Endothelial cell of umbilical vein (primary cell): Measurements from ENCODE around the gene ACKR3. TPM values are rescaled to one million over a fixed set of nuclear protein-coding genes. Genes with fewer than 3 reads are reported as not detected.

ENCODE experiments used
- BruUV-seq: library from RNA; stranded (reverse); fragments of 400-500 nt; replicated peaks from 2 replicates; lab custom pipeline; 2021; lab: Mats Ljungman, UMichigan
- CTCF ChIA-PET: fragments of 300-600, 350-600 bp; sonication (Branson Sonifier 250); formaldehyde crosslinking; loops from one replicate; lab custom pipeline; 2021; ENCODE audit warnings: antibody characterized with exemption, inconsistent platforms; lab: Charles Lee
- POLR2A ChIA-PET: fragments of 300-600, 350-600 bp; sonication (Branson Sonifier 250); formaldehyde crosslinking; loops from one replicate; lab custom pipeline; 2021; ENCODE audit warnings: antibody characterized with exemption, inconsistent platforms; lab: Charles Lee
- DNase-seq: peaks from one replicate; pipeline ENCODE4 v3.0.0-alpha.2; 2011; ENCODE audit warnings: low read depth, low spot score
- FAIRE-seq: peaks from 2 replicates; lab custom pipeline; 2011; peaks lifted over from hg19 to GRCh38; lab: Jason Lieb, UNC
- H2AFZ ChIP-seq: 2 replicates; pipeline ENCODE4 v1.6.0; 2012; ENCODE audit warnings: low read depth, low read length, control low read depth, inconsistent platforms
- H3K27ac ChIP-seq: 2 replicates; pipeline ENCODE4 v1.5.1; 2011; ENCODE audit warnings: low read depth, mild to moderate bottlenecking, control low read depth, low read length, moderate library complexity; ENCODE audit not compliant: insufficient read depth
- H3K27me3 ChIP-seq, 2 experiments: 2 replicates each; pipeline versions ENCODE4 v1.6.0 to v1.6.1; 2011; ENCODE audit warnings: low read length in 2 of 2, mixed read lengths in 1 of 2; ENCODE audit not compliant: control insufficient read depth in 2 of 2, insufficient read depth in 2 of 2
- H3K36me3 ChIP-seq, 2 experiments: 2 replicates in 1 of 2; 3 replicates in 1 of 2; pipeline ENCODE4 v1.5.1; 2011; ENCODE audit warnings: low read length in 2 of 2, mild to moderate bottlenecking in 1 of 2, moderate library complexity in 1 of 2; ENCODE audit not compliant: control insufficient read depth in 2 of 2, insufficient read depth in 2 of 2; ENCODE audit errors: extremely low read depth in 1 of 2
- H3K4me1 ChIP-seq: 3 replicates; pipeline ENCODE4 v1.5.1; 2011; ENCODE audit warnings: mild to moderate bottlenecking, low read length; ENCODE audit not compliant: control insufficient read depth, insufficient read depth; ENCODE audit errors: extremely low read depth
- H3K4me2 ChIP-seq: 2 replicates; pipeline ENCODE4 v1.6.1; 2011; ENCODE audit warnings: low read length, control low read depth, mixed read lengths; ENCODE audit not compliant: insufficient read depth
- H3K4me3 ChIP-seq, 3 experiments: fragments of 200-600 bp in 1 of 3; sonication (generic), shearing (Covaris generic) in 1 of 3; replicated peaks in 1 of 3; 2 replicates each; pipeline ENCODE4 v1.5.1; 2011 to 2016; ENCODE audit warnings: control low read depth in 3 of 3, low read length in 3 of 3, mild to moderate bottlenecking in 2 of 3, inconsistent platforms in 1 of 3, low read depth in 1 of 3, moderate library complexity in 1 of 3; ENCODE audit not compliant: insufficient read depth in 1 of 3
- H3K79me2 ChIP-seq: 2 replicates; pipeline ENCODE4 v1.6.0; 2012; ENCODE audit warnings: low read length, inconsistent platforms; ENCODE audit not compliant: control insufficient read depth, insufficient read depth
- H3K9ac ChIP-seq: replicated peaks from 2 replicates; pipeline ENCODE3; 2011; ENCODE audit warnings: low read length, control low read depth; ENCODE audit not compliant: insufficient read depth; ENCODE audit errors: extremely low read depth
- H3K9me1 ChIP-seq: replicated peaks from 3 replicates; pipeline ENCODE4 v1.6.0; 2011; ENCODE audit warnings: mild to moderate bottlenecking, low read length; ENCODE audit not compliant: control insufficient read depth, insufficient read depth; ENCODE audit errors: extremely low read depth
- H3K9me3 ChIP-seq: replicated peaks from 2 replicates; pipeline ENCODE4 v1.5.1; 2012; ENCODE audit warnings: low read length, inconsistent platforms; ENCODE audit not compliant: control insufficient read depth, insufficient read depth
- H4K20me1 ChIP-seq: replicated peaks from 2 replicates; pipeline ENCODE3; 2011; ENCODE audit warnings: mild to moderate bottlenecking, low read length; ENCODE audit not compliant: control insufficient read depth, insufficient read depth; ENCODE audit errors: extremely low read depth
- EZH2 ChIP-seq: IDR thresholded peaks from 2 replicates; pipeline ENCODE4 v1.6.1; 2012; ENCODE audit warnings: borderline replicate concordance, low read depth, mild to moderate bottlenecking, moderate library complexity, low read length, inconsistent platforms; ENCODE audit not compliant: severe bottlenecking
- FOS ChIP-seq: IDR thresholded peaks from 2 replicates; pipeline ENCODE4 v1.6.1; 2011; ENCODE audit warnings: mild to moderate bottlenecking, low read length, moderate library complexity, borderline replicate concordance; ENCODE audit not compliant: insufficient read depth
- GATA2 ChIP-seq: IDR thresholded peaks from 2 replicates; pipeline ENCODE4 v1.7.0; 2011; ENCODE audit warnings: low read depth, mild to moderate bottlenecking, moderate library complexity, mixed read lengths, low read length; ENCODE audit not compliant: insufficient read length, insufficient read depth
- JUN ChIP-seq: IDR thresholded peaks from 2 replicates; pipeline ENCODE4 v1.6.1; 2011; ENCODE audit warnings: borderline replicate concordance, low read depth; ENCODE audit not compliant: insufficient read length, insufficient read depth
- MYC ChIP-seq: IDR thresholded peaks from one replicate; pipeline ENCODE4 v1.6.1; 2011; ENCODE audit warnings: mild to moderate bottlenecking, low read depth, low read length
- POLR2A ChIP-seq: IDR thresholded peaks from 2 replicates; pipeline ENCODE4 v1.6.1; 2012; ENCODE audit warnings: low read depth, mild to moderate bottlenecking, control low read depth, low read length
- POLR2AphosphoS5 ChIP-seq: IDR thresholded peaks from 2 replicates; pipeline ENCODE4 v1.6.1; 2012; ENCODE audit warnings: low read depth, mild to moderate bottlenecking, control low read depth, low read length, moderate library complexity; ENCODE audit not compliant: insufficient read depth
- dilution Hi-C: fragments of 300-500 bp; cut with MboI; formaldehyde crosslinking; loops from one replicate; pipeline ENCODE4 v1.15.0; 2019; ENCODE audit warnings: low sequenced_read_pairs; ENCODE audit not compliant: extremely low pct_ligation_motif_present
- intact Hi-C: fragments of 100-400 bp; cut with micrococcal nuclease; formaldehyde crosslinking; loops from one replicate; pipeline ENCODE4 v1.10.0; 2022
- polyA plus RNA-seq, 4 experiments: library from polyadenylated mRNA; depleted of rRNA in 3 of 4; stranded (reverse) in 3 of 4; unstranded in 1 of 4; fragments of >200 nt; gene quantifications; 2 replicates each; pipeline versions ENCODE4 v1.2.1 to v1.2.3, GENCODE V29; 2011 to 2012; ENCODE audit warnings: missing spikeins in 1 of 4
- total RNA-seq: library from RNA; stranded (reverse); gene quantifications from 2 replicates; pipeline ENCODE4 v1.2.3, GENCODE V29; 2021
- TF ChIP-seq, protein P1 (sequence below): IDR thresholded peaks from 2 replicates; pipeline ENCODE4 v1.6.1; 2011; ENCODE audit not compliant: insufficient read depth, insufficient read length
- TF ChIP-seq, protein P2 (sequence below), 2 donors: IDR thresholded peaks; 1 replicate in 1 of 2; 2 replicates in 1 of 2; pipeline ENCODE4 v1.5.1; 2011; ENCODE audit warnings: low read length in 2 of 2, mild to moderate bottlenecking in 2 of 2, moderate library complexity in 2 of 2, control low read depth in 1 of 2, inconsistent platforms in 1 of 2, low read depth in 1 of 2; ENCODE audit not compliant: insufficient read depth in 1 of 2; ENCODE audit errors: extremely low read depth in 1 of 2

Gene ACKR3
- total and polyA plus RNA-seq, 2 donors (not counting 3 experiments of a cell fraction or from before 2014, with no cell fraction given), result 31.1 to 428 TPM

DNA sequence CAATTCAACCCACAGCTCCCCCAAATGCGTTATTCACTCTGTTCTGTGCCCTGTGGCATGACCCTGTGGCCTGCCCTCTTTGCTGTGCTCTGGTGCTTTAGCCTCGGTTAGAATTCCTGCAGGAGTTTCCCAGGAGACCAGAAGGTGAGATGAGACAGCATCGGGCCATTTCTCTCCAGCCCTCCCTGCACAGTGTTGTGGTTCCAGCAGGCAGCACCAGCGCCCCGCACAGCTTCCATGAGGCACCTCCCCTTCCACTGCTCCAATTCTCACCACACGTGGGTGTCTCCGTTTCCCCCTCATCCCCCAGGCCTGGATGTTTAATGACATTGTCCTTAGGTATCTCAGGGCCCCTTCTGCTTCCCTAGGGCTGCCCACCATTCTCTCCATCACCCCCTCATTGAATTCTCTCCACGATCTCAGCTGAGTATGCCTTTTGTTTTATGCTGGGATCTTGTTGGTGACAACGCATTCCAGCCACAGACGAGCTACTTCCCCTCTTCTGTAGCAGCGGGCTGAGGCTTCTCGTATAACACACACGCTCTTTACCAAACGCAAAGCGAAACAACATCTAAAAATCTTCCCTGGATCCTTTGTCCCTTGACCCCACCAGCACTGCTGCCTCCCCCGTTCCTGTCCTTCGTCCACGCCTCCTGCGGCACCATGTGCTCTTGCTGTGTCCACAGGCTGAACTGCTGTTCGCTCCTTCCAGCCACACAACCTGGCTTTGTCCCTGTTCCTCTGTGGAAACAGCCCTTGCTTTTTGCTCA, 35.1 kb downstream of the ACKR3 start:
- no peak overlapping the region for H3K4me3 ChIP-seq
- ChIA-PET POLR2A (no interaction called here), CTCF (no interaction called here)
- peaks cover 0 to 2% of the 10 kb centered on the region in 2 experiments for H3K27me3 ChIP-seq
- no peaks in the 10 kb centered on the region for H3K9me3 ChIP-seq
- FAIRE-seq (no peak), DNase-seq (no peak)
- H3K27ac ChIP-seq, result no peak overlapping the region
- no peaks in the 10 kb centered on the region for H4K20me1 ChIP-seq
- no peaks in the 10 kb centered on the region for H3K36me3 ChIP-seq
- intact Hi-C loops, result no loop called here
- H3K4me1 ChIP-seq, result no peaks in the 10 kb centered on the region
- no peak overlapping the region for H3K9ac ChIP-seq
- no peaks in the 10 kb centered on the region for H3K9me1 ChIP-seq
- no peaks in the 10 kb centered on the region for H3K79me2 ChIP-seq
- TF ChIP-seq FOS (no peak), GATA2 (no peak), MYC (no peak), JUN (no peak), POLR2A (no peak), POLR2AphosphoS5 (no peak), EZH2 (no peak)
- TF ChIP-seq, protein P1, sequence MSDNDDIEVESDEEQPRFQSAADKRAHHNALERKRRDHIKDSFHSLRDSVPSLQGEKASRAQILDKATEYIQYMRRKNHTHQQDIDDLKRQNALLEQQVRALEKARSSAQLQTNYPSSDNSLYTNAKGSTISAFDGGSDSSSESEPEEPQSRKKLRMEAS, result no peak
- TF ChIP-seq, protein P2, sequence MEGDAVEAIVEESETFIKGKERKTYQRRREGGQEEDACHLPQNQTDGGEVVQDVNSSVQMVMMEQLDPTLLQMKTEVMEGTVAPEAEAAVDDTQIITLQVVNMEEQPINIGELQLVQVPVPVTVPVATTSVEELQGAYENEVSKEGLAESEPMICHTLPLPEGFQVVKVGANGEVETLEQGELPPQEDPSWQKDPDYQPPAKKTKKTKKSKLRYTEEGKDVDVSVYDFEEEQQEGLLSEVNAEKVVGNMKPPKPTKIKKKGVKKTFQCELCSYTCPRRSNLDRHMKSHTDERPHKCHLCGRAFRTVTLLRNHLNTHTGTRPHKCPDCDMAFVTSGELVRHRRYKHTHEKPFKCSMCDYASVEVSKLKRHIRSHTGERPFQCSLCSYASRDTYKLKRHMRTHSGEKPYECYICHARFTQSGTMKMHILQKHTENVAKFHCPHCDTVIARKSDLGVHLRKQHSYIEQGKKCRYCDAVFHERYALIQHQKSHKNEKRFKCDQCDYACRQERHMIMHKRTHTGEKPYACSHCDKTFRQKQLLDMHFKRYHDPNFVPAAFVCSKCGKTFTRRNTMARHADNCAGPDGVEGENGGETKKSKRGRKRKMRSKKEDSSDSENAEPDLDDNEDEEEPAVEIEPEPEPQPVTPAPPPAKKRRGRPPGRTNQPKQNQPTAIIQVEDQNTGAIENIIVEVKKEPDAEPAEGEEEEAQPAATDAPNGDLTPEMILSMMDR (IDR thresholded peaks at IDR 0.05; ENCODE audit: extremely low read depth in 1 of 2, insufficient read depth in 1 of 2, low read depth in 1 of 2, low read length in 2 of 2), result no peak
- H2AFZ ChIP-seq, result no peak overlapping the region
- no peak overlapping the region for H3K4me2 ChIP-seq
- BruUV-seq, result no TSS peak
- dilution Hi-C loops, result no loop called here
